WTC11 (cell line): ENCODE results near the gene IFNGR2.

Source experiments
- ATF1 ChIP-seq: sonication (generic); formaldehyde crosslinking; IDR thresholded peaks from 2 replicates; pipeline ENCODE4 v1.8.1; 2023; ENCODE audit warnings: mild to moderate bottlenecking, moderate library complexity, missing genetic modification reagents
- ZNF263 ChIP-seq: sonication (generic); formaldehyde crosslinking; IDR thresholded peaks from 2 replicates; pipeline ENCODE4 v1.8.1; 2022; ENCODE audit warnings: low read depth, mild to moderate bottlenecking, moderate library complexity, missing genetic modification reagents
- TF ChIP-seq, protein P1 (sequence below): fragments of 200-600 bp; IDR thresholded peaks from 2 replicates; pipeline ENCODE4 v1.8.0; 2022; ENCODE audit warnings: antibody characterized with exemption

- TF ChIP-seq ZNF263 (CRISPR knock-in tag) (no peak), ATF1 (CRISPR knock-in tag) (no peak)
- TF ChIP-seq, protein P1, sequence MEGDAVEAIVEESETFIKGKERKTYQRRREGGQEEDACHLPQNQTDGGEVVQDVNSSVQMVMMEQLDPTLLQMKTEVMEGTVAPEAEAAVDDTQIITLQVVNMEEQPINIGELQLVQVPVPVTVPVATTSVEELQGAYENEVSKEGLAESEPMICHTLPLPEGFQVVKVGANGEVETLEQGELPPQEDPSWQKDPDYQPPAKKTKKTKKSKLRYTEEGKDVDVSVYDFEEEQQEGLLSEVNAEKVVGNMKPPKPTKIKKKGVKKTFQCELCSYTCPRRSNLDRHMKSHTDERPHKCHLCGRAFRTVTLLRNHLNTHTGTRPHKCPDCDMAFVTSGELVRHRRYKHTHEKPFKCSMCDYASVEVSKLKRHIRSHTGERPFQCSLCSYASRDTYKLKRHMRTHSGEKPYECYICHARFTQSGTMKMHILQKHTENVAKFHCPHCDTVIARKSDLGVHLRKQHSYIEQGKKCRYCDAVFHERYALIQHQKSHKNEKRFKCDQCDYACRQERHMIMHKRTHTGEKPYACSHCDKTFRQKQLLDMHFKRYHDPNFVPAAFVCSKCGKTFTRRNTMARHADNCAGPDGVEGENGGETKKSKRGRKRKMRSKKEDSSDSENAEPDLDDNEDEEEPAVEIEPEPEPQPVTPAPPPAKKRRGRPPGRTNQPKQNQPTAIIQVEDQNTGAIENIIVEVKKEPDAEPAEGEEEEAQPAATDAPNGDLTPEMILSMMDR = no peak
These were observed 6.8 kb upstream of the IFNGR2 start for GRCh38 chr21:33396436-33396835.
